NCI-H2081 (cell line): ENCODE results near the gene IDUA.

ENCODE experiments used
- DNase-seq, 2 experiments: peaks; one replicate each; lab custom pipeline; 2025; lab: John Stamatoyannopoulos, UW

IDUA gene

DNA sequence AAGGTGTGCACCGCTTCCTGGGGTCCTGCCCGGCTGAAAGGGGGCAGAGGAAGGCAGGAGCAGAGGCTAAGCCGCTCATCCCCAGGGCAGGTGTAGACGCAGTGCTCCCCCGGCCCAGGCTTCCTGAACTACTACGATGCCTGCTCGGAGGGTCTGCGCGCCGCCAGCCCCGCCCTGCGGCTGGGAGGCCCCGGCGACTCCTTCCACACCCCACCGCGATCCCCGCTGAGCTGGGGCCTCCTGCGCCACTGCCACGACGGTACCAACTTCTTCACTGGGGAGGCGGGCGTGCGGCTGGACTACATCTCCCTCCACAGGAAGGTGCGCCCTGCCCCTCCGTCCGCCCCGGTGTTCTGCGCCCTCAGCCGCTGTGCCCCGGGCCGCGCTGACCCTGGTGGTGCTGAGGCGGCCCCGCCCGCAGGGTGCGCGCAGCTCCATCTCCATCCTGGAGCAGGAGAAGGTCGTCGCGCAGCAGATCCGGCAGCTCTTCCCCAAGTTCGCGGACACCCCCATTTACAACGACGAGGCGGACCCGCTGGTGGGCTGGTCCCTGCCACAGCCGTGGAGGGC, 14.8 kb downstream of the IDUA start:
- no peak for DNase-seq

GRCh38 chr4:1002131-1002630, 15.3 kb downstream of the IDUA start:
- no peak for DNase-seq

DNA sequence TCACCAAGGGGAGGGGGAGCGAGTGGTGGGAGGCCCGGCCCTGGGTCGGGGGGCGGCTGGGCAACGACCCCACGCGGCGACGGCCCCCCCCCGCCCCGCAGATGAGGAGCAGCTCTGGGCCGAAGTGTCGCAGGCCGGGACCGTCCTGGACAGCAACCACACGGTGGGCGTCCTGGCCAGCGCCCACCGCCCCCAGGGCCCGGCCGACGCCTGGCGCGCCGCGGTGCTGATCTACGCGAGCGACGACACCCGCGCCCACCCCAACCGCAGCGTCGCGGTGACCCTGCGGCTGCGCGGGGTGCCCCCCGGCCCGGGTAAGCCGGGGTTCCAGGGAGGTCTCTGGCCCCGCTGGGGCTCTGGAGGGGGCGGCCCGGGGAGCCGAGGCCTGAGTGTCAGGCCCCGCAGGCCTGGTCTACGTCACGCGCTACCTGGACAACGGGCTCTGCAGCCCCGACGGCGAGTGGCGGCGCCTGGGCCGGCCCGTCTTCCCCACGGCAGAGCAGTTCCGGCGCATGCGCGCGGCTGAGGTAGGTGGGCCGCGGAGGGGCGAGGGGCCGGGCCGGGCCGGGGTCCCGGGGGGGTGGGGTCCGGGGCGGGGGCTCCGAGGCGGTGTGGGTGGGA, 15.9 kb downstream of the IDUA start:
- DNase-seq: no peak

DNA sequence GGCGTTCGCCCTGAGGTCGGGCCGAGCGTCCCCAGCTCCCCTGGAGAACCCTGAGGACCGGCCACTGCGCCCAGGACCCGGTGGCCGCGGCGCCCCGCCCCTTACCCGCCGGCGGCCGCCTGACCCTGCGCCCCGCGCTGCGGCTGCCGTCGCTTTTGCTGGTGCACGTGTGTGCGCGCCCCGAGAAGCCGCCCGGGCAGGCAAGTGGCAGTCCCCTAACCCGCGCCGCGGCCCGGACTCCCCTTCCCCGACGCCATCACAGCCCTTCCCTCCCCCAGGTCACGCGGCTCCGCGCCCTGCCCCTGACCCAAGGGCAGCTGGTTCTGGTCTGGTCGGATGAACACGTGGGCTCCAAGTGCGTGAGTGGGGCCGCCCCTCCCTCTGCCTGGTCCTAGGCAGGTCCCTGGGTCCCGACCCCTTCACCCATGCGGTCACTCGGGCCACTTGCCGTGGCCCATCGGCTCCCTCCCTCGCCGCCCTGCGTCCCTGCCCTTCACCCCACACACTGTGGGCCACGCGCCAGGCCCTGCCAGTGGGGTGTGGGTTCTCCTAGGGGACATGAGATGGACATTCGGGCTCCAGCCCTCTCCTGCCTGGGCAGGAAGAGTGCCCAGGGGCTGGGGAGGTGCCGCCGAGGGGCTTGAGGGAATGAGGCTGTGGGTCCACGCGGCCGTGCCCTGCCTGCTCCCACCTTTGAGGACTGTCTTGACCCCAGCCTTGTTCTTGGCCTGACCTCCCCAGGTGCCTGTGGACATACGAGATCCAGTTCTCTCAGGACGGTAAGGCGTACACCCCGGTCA, 16.6 kb downstream of the IDUA start:
- DNase-seq: no peak

GRCh38 chr4:1004071-1004418, 17.2 kb downstream of the IDUA start:
- DNase-seq: no peak

- DNase-seq: no peak
Measured at GRCh38 chr4:1004557-1005485, 18.0 kb downstream of the IDUA start.

DNA sequence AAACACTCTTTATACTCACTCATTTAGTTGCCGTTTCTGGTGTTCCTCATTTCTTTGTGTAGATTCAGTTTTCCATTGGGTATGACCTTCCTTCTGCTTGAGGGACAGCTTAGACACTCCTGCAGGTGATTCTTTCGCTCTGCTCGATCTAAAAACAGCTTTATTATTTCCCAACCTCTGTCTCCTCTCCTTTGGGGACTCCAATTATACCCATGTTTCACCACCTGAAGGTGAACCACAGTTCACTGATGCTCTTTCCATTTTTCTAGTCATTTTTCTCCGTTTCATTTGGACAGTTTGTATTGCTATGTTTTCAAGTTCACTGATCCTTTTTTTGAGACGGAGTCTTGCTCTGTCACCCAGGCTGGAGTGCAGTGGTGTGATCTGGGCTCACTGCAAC, 20.0 kb downstream of the IDUA start:
- DNase-seq: no peak

DNA sequence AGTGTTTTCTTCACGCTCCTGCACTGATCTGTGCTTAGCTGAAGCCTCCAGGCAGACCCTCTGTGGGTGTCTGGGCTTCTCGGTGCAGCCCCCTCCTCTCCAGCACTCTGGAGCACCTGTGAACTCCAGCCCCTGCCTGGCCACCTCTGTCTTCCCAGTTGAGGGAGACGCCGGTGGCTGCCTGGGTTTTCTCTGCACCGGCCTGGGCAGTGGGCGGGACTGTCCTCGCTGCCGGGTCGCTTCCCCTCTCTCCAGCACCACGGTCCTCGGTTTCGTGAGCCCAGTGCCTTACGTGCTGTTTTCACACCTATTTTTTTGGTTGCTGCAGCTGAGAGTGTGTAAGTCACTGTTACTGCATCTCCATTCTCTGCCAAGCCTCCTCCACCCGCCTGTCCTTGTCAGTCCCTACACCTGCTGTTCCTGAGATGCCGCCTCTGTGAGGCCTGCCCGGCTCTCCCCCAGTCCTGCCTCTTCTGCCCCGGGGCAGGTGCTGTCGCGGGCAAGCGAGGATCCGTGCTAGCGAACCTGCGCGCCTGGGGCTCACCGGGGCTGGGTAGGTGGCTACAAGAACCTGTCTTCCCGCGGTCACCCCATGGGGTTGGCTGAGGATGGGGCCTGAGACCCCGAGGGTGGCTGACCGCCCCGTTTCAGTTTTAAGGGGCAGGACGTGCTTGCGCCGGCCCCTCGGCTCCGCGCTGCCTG, 22.1 kb downstream of the IDUA start:
- no peak for DNase-seq

GRCh38 chr4:1009542-1010394, 22.9 kb downstream of the IDUA start:
- DNase-seq: peak; percentile 54 to 58

DNA sequence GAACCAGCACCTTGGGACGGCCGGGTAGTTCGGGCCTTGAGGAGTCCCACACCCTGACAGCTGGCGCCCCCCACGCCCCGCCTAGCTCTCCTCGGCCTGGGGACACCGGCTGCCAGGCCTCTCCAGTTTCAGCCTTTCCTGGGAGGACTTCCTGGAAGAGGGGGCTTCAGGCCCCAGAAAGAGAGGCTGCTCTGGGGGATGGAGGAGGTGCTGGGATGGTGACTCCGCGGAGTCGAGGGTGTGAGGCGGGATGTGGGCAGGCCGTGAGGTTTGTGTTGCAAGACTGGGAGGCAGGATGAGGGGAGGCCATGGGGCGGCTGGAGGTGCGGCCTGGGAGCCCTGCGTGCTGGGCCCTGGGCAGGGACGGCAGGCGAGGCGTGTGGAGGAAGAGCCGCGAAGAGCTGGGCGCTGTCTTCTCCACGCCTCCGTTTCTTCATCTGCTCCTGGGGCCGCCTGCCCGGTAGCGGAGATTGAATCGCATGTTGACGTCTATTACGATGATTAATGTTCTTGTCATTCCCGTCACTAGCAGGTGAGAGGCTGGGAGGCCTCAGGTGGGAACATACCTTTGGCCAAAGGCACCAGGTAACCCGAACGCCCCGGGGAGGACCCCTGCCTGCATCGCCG, 23.7 kb downstream of the IDUA start:
- peak in 1 of 2 experiments; percentile 12 for DNase-seq

- DNase-seq: no peak
Measured at GRCh38 chr4:1011022-1011665, 24.3 kb downstream of the IDUA start, which contains the start of gene FGFRL1. FGFRL1 (plus strand) TSS chr4:1011626; CDS start chr4:1012486, 860 bp downstream.

GRCh38 chr4:1011666-1012033, 24.8 kb downstream of the IDUA start:
- DNase-seq: no peak

DNA sequence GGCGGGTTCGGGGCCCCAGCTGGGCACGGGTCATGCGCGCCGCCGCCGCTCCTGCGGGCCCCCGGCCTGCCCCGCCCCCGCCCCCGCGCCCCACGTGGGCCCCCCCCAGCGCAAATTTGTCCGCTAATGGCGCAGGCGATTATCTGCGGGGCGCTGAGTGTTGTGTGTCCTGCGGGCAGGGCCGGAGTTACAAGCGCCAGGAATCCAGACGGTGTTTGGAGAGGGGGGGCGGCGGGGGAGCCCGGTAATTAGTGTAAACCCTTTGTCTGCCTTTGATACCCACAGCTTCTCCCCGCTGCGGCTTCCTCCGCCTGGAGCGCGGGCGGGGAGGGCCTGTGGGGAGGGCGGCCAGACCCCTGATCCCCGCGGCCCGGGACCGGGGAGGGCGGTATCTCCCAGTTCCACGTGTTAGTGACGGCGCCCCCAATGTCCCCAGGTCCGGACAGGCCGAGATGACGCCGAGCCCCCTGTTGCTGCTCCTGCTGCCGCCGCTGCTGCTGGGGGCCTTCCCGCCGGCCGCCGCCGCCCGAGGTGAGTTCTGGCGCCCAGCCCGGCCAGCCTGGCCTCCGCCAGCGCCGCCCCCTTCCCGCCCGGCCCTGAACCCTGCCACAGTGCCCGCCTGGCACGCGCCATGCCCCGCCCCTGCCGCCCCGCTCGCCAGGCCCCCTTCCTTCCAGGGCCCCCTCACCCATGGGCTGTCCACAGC, 25.3 kb downstream of the IDUA start:
- peak; percentile 53 to 57 for DNase-seq

GRCh38 chr4:1013225-1014073, 26.6 kb downstream of the IDUA start:
- DNase-seq: no peak

GRCh38 chr4:1014291-1015167, 27.7 kb downstream of the IDUA start:
- DNase-seq: no peak

DNA sequence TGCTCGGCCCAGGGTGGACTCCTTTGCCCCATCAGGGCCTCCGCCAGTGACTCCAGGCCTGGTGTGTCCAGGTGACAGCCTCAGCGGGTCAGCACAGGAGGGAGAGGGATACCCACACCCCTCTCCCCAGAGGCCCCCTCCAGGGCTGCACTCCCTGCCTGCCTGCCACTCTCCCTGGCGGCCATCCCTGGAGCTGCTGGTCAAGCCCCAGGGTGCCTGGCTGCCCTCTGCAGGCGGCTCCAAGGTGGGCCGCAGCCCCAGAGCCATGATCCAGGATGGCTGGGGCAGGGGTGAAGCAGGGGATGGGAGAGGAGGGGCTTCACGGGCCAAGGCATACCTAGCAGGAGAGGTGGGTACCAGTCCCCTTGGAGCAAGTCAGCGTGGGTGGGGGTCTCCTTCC, 28.3 kb downstream of the IDUA start:
- no peak for DNase-seq

DNA sequence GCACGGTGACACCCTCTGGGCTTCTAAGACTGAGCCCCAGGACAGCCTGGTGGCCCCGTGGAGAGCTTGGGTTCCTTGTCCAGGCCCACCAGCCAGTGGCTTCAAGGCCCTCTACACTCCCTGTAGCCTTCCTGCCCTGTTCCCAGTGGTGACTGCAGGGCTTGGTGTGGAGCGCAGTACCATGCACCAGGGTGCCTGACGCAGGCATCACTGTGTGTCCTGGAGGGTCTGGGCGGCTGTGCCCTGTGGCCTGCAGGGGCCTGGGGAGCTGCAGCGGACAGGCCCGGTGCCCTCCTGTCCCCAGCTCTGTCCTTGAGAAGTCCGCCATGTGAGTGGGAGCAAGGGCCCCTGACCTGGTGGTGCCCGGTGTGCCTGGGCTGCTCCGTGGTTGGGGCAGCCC, 28.9 kb downstream of the IDUA start:
- DNase-seq: no peak
